Karpas-422 (cell line): ENCODE data around the gene RAB3C. TPM values are rescaled to one million over a fixed set of nuclear protein-coding genes. Genes with fewer than 3 reads are reported as not detected.
"Not testable (repeated sequence)": the region's sequence is repeated elsewhere in the genome, so short reads cannot be mapped to it uniquely, and the experiment has no call there.

Experiments
- DNase-seq: peaks from one replicate; pipeline ENCODE4 v3.0.0-alpha.2; 2015
- H2AFZ ChIP-seq: fragments of 200-600 bp; sonication (generic); 2 replicates; pipeline ENCODE4 v1.6.1; 2014; ENCODE audit warnings: antibody characterized with exemption, low read length, mixed read lengths
- H3K27ac ChIP-seq: fragments of 200-600 bp; sonication (generic); 2 replicates; pipeline ENCODE4 v1.5.1; 2014; ENCODE audit warnings: mild to moderate bottlenecking, low read length, moderate library complexity
- H3K27me3 ChIP-seq: fragments of 200-600 bp; sonication (generic); 2 replicates; pipeline ENCODE4 v1.6.1; 2014; ENCODE audit warnings: low read length, mixed read lengths
- H3K36me3 ChIP-seq: fragments of 200-600 bp; sonication (generic); 2 replicates; pipeline ENCODE4 v1.6.1; 2014; ENCODE audit warnings: low read length, mixed read lengths; ENCODE audit not compliant: insufficient read depth
- H3K4me1 ChIP-seq: fragments of 200-600 bp; sonication (generic); 2 replicates; pipeline ENCODE4 v1.6.1; 2014; ENCODE audit warnings: mild to moderate bottlenecking, low read length, mixed read lengths
- H3K4me2 ChIP-seq: fragments of 200-600 bp; sonication (generic); 2 replicates; pipeline ENCODE4 v1.6.1; 2014; ENCODE audit warnings: low read length, low read depth, mild to moderate bottlenecking; ENCODE audit not compliant: poor library complexity, severe bottlenecking
- H3K4me3 ChIP-seq: fragments of 200-600 bp; sonication (generic); 2 replicates; pipeline ENCODE4 v1.5.1; 2014; ENCODE audit warnings: mild to moderate bottlenecking, antibody characterized with exemption, low read length, mixed read lengths
- H3K79me2 ChIP-seq: fragments of 200-600 bp; sonication (generic); 2 replicates; pipeline ENCODE4 v1.6.1; 2014; ENCODE audit warnings: mild to moderate bottlenecking, low read length, mixed read lengths
- H3K9ac ChIP-seq: fragments of 200-600 bp; sonication (generic); 2 replicates; pipeline ENCODE4 v1.6.0; 2014; ENCODE audit warnings: low read length
- H3K9me2 ChIP-seq: fragments of 200-600 bp; sonication (generic), shearing (Covaris generic); replicated peaks from 2 replicates; pipeline ENCODE4 v1.6.0; 2014; ENCODE audit warnings: mild to moderate bottlenecking, low read length, moderate library complexity; ENCODE audit not compliant: insufficient read depth
- H3K9me3 ChIP-seq: fragments of 300-700, 200-600 bp; sonication (generic); 2 replicates; pipeline ENCODE4 v1.6.1; 2014; ENCODE audit warnings: low read length, mixed read lengths
- H4K20me1 ChIP-seq: fragments of 200-600 bp; sonication (generic); 2 replicates; pipeline ENCODE4 v1.6.1; 2014; ENCODE audit warnings: mild to moderate bottlenecking, antibody characterized with exemption, low read length, low read depth; ENCODE audit not compliant: insufficient read depth
- total RNA-seq: library from RNA; depleted of rRNA; stranded (reverse); fragments of >200 nt; shearing (Covaris generic); gene quantifications from 2 replicates; pipeline ENCODE4 v1.2.3, GENCODE V29; 2014; ENCODE audit warnings: low replicate concordance

Gene RAB3C
- total RNA-seq, 1 experiment from 2014 or later, result not detected

DNA sequence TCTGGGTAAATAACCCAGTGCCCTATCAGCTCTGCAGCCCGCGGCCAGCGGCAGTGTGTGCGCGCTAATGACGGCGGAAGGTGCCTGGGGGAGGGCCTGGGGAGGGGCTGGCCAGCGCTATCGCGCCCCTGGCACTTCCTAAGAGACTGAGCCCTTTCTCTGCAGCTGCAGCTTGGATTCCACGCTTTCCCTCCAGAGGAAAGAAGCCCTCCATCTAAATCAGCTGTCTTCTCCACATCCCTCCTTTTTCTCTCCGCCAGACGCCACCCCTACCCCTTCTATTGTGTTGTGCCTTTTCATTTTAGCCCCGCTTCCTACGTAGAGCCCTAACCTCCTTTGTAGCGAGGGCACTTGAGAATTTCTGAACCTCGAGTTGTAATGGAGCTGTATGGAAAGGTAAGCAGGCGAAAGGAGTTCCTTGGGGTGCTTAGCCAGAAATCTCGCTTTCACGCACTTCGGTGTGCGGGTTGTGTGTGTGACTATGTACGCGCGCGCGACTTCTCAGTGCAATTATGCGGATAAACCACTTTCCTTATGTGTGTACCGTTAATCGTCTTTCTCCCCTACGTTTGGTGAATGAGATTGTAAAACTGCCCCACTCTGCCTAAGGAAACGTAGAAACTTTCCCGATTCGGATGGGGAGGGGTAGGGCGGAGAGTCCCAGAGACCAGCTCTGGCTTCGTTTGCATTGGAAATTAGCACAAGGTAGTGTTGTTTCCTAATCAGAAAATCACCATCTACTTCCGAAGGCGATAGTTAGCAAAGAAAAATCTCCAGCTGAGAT, 664 bp upstream of the RAB3C start:
- Histone ChIP-seq H3K9me2 (no peaks in the 10 kb centered on the region), H3K4me1 (peaks cover 7% of the 10 kb centered on the region), H3K9ac (peak overlapping the region; percentile 54), H3K79me2 (no peaks in the 10 kb centered on the region), H3K36me3 (no peaks in the 10 kb centered on the region), H3K27me3 (no peaks in the 10 kb centered on the region), H3K9me3 (no peaks in the 10 kb centered on the region), H2AFZ (peak overlapping the region; percentile 96), H3K4me2 (peak overlapping the region; percentile 68), H3K27ac (no peak overlapping the region), H3K4me3 (peak overlapping the region; percentile 64), H4K20me1 (no peaks in the 10 kb centered on the region)
- no peak for DNase-seq

DNA sequence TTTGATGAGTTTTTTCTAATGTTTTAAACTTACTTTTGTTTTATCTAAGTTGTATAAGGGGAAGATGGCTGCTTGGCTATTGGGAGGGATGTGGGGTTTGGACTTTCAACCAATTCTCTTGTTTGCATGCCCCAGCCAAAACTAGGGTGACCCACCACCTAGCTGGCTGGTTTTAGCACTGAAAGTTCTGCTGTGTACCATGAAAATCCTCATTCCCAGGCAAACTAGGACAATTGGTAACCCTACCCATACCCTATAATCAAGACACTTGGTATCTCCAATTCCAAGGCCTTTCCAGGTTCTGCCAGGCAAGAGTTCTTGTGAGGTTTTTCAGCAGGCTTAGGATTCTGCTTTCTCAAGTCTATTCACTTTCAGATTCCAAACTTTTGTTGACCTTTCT, 13.1 kb downstream of the RAB3C start:
- DNase-seq, result no peak
- H2AFZ ChIP-seq, result no peak overlapping the region
- no peaks in the 10 kb centered on the region for H3K9me2 ChIP-seq
- H4K20me1 ChIP-seq, result no peaks in the 10 kb centered on the region
- H3K27ac ChIP-seq, result no peak overlapping the region
- H3K9ac ChIP-seq, result no peak overlapping the region
- no peak overlapping the region for H3K4me3 ChIP-seq
- no peaks in the 10 kb centered on the region for H3K79me2 ChIP-seq
- H3K36me3 ChIP-seq, result no peaks in the 10 kb centered on the region
- H3K27me3 ChIP-seq, result no peaks in the 10 kb centered on the region
- H3K4me1 ChIP-seq, result no peaks in the 10 kb centered on the region
- no peak overlapping the region for H3K4me2 ChIP-seq
- H3K9me3 ChIP-seq, result no peaks in the 10 kb centered on the region

DNA sequence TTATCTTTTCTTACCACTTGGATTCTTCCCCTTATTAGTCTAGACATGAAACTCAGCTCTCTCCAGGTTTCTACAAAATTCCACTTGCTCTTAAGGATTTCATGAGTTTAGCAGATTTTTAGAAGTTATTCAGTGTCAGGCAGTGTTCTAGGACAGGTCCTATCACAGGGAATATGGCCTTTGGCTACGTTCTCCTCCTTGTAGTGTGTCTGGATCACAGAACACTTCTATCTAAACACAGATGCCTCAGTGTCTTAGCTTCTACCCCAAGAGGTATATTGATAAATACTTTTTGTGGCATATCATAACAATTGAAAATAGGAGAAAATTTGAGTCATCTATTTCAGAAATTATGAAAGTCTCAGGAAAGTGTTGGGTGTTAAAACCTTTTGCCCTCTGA, 15.6 kb downstream of the RAB3C start:
- Histone ChIP-seq H3K27me3 (no peaks in the 10 kb centered on the region), H3K9me2 (no peaks in the 10 kb centered on the region), H3K27ac (no peak overlapping the region), H3K36me3 (no peaks in the 10 kb centered on the region), H3K9me3 (no peaks in the 10 kb centered on the region), H3K4me3 (no peak overlapping the region), H3K9ac (no peak overlapping the region), H4K20me1 (no peaks in the 10 kb centered on the region), H3K4me1 (no peaks in the 10 kb centered on the region), H3K4me2 (no peak overlapping the region), H3K79me2 (no peaks in the 10 kb centered on the region), H2AFZ (no peak overlapping the region)
- no peak for DNase-seq

DNA sequence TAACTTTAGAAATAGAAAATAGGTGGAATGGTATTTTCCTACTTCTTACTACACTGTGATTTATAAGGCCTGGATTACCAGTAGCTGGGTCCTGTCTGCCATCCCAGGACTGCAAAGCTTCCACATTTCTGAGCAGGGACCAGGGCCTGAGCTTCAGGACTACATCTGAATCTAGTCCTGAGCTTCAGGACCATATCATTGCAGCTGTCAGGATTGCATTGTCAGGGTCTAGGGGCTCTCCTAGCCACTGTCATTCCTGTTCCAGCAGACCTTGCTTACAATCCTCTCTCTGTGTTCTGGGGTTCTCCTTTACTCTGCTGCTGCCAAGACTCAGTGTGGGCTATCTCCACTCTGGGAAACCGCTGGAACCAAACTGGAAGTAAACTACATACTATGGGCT, 16.3 kb downstream of the RAB3C start:
- Histone ChIP-seq H2AFZ (no peak overlapping the region), H4K20me1 (no peaks in the 10 kb centered on the region), H3K9ac (no peak overlapping the region), H3K9me3 (no peaks in the 10 kb centered on the region), H3K4me3 (no peak overlapping the region), H3K9me2 (no peaks in the 10 kb centered on the region), H3K36me3 (no peaks in the 10 kb centered on the region), H3K4me2 (no peak overlapping the region), H3K79me2 (no peaks in the 10 kb centered on the region), H3K27me3 (no peaks in the 10 kb centered on the region), H3K27ac (no peak overlapping the region), H3K4me1 (no peaks in the 10 kb centered on the region)
- no peak for DNase-seq

DNA sequence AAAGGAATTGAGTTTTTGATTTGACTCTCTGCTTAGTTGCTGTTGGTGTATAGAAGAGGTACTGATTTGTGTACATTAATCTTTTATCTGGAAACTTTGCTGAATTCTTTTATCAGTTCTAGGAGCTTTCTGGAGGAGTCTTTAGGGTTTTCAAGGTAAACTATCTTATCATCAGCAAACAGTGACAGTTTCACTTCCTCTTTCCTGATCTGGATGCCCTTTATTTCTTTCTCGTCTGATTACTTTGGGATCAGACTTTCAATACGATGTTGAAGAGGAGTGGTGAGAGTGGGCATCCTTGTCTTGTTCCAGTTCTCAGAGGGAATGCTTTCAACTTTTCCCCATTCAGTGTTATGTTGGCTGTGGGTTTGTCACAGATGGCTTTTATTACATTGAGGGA, 17.7 kb downstream of the RAB3C start:
- not testable (repeated sequence) for H4K20me1 ChIP-seq, DNase-seq, H3K4me1 ChIP-seq, H3K36me3 ChIP-seq, H3K79me2 ChIP-seq, H3K9me2 ChIP-seq, H3K27ac ChIP-seq, H3K9me3 ChIP-seq, H3K4me3 ChIP-seq, H2AFZ ChIP-seq, H3K9ac ChIP-seq, H3K27me3 ChIP-seq, H3K4me2 ChIP-seq

DNA sequence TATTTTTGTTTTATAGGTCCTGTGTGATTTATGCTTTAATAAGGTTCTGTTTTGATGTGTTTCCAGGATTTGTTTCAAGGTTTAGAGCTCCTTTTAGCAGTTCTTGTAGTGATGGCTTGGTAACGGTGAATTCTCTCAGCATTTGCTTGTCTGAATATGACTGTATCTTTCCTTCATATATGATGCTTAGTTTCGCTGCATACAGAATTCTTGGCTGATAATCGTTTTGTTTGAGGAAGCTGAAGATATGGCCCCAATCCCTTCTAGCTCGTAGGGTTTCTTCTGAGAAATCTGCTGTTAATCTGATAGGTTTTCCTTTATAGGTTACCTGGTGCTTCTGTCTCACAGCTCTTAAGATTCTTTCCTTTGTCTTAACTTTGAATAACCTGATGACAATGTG, 20.0 kb downstream of the RAB3C start:
- DNase-seq, H3K9ac ChIP-seq, H3K27me3 ChIP-seq, H3K36me3 ChIP-seq, H2AFZ ChIP-seq, H3K27ac ChIP-seq, H3K4me3 ChIP-seq, H3K9me3 ChIP-seq, H4K20me1 ChIP-seq, H3K79me2 ChIP-seq, H3K4me2 ChIP-seq, H3K4me1 ChIP-seq, H3K9me2 ChIP-seq: not testable (repeated sequence)

DNA sequence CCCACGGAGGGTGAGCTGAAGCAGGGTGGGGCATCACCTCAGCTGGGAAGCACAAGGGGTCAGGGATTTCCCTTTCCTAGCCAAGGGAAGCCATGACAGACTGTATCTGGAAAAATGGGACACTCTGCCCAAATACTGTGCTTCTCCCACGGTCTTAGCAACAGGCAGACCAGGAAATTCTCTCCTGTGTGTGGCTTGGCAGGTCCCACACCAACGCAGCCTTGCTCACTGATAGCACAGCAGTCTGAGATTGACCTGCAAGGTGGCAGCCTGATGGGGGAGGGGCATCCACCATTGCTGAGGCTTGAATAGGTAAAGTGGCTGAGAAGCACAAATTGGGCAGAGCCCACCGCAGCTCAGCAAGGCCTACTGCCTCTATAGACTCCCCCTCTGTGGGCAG, 23.2 kb downstream of the RAB3C start:
- H2AFZ ChIP-seq, result no peak overlapping the region
- H3K4me3 ChIP-seq, result no peak overlapping the region
- H3K27me3 ChIP-seq, result no peaks in the 10 kb centered on the region
- H3K27ac ChIP-seq, result no peak overlapping the region
- H3K36me3 ChIP-seq, result no peaks in the 10 kb centered on the region
- no peaks in the 10 kb centered on the region for H4K20me1 ChIP-seq
- no peaks in the 10 kb centered on the region for H3K79me2 ChIP-seq
- no peaks in the 10 kb centered on the region for H3K9me2 ChIP-seq
- no peaks in the 10 kb centered on the region for H3K4me1 ChIP-seq
- H3K9ac ChIP-seq, result no peak overlapping the region
- H3K9me3 ChIP-seq, result no peaks in the 10 kb centered on the region
- H3K4me2 ChIP-seq, result no peak overlapping the region
- no peak for DNase-seq

DNA sequence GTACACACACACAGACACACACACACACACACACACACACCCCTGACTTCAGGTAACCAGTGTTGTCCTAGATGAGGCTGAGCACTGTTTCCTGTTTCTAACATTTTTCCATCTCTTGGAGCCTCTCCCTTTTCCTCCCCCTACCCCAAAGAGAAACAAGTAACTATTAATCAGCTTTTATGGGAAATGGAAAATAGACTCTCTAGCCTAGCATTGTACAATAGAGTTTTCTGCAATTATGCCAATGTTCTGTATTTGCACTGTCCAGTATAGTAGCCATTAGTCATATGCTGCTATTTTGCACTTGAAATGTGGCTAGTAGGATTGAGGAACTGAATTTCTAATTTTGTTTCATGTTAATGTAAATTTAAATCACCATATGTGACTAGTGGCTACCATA, 33.1 kb downstream of the RAB3C start:
- Histone ChIP-seq H2AFZ (no peak overlapping the region), H3K27me3 (no peaks in the 10 kb centered on the region), H3K79me2 (no peaks in the 10 kb centered on the region), H3K36me3 (no peaks in the 10 kb centered on the region), H3K4me2 (no peak overlapping the region), H3K9me2 (no peaks in the 10 kb centered on the region), H3K9me3 (no peaks in the 10 kb centered on the region), H3K27ac (no peak overlapping the region), H3K4me3 (no peak overlapping the region), H3K9ac (no peak overlapping the region), H3K4me1 (no peaks in the 10 kb centered on the region), H4K20me1 (no peaks in the 10 kb centered on the region)
- DNase-seq, result no peak
